ENCODE results near the gene PARD3B.

PARD3B gene

DNA sequence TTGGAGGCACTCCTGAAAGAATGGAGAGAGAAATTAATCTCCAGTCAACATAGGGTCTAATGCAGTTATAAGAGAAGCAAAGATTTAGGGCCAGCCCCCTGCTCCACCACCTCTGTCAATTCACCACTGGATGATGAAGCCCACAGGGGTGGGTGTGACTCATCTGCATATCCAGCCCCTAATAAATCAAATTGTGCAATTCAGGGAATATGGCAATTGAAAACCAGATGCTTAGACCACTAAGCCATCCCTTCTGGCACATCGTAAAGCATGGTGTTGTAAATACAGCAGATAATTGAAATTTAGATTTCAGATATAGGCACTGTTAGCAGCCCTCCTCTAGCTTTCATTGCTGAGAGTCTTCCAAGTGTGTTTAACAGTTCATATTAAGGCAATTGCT lies 541.4 kb downstream of the PARD3B start:
- DNase-seq: no peak

DNA sequence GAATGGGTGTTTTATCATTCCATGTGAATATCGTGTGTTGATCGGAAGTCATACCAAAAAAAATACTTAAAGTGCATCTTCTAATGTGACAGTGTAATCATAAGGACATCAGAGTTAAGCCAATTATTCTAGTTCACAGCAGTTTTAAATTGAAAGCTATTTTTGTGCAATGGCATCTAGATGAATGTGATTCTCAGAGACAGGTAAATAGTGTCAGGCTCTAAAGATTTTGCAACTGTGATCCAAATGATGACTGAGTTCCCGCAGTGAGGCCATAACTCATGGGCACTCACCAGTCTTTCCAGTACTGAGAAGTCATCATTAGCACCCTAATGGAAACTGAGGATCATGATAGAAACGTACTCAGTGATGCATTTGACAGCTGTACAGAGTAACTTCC lies 542.6 kb downstream of the PARD3B start:
- DNase-seq: no peak

DNA sequence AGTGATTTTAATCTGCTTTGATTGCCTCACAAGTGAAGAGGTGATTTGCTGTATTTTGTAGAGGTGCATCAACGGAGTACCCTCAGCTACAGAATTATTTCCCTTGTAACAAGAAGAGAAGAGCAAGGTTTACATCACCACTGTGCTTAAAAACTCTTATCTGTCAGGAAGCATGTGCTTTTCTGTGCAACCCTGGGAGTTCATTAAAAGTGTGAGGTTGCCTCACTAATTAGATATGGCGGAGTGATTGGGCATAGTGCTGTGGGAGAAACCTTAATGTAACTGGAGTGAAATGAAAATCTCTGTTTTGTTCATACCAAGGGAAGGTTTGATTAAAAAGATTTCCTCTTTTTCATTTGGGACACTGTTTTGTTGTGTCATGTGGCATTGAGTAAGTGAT lies 544.7 kb downstream of the PARD3B start:
- DNase-seq: no peak

DNA sequence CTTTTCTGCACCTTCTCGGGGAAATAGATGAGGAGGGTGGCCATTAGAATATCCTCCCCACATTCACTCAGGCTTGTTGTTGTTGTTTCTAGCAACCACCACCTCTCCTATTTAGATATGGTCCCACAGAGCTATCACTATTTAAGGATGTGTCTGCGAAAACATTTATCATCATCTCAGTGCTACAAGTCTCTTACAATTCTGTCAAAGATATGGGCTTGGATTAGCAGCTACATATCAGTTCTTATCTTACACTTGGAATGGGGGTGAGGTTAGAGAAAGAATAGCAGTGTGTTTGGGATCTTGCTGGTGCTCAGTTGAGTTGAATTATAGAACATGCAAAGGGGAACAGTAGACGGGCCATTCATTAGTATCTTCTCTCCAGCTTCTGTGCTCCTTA lies 546.1 kb downstream of the PARD3B start:
- DNase-seq: no peak

DNA sequence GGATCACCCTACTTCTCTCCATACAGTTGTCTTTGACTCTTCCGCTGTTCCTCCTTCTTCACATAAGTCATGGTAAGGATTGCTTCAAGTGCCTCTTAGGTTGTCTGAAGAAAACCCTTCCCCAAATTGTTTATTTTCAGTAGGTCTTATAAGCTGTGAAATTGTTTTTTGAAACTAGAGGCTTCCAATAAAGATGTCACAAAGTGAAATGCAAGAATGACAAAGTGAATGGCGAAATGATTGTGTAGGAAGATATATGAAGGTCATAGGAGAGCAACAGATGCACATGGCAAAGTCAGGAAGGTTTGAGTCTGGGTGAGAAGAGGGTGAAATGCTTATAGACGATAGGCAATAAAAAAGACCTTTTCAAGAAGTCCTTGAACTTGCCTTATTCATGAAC lies 548.8 kb downstream of the PARD3B start:
- DNase-seq: no peak

DNA sequence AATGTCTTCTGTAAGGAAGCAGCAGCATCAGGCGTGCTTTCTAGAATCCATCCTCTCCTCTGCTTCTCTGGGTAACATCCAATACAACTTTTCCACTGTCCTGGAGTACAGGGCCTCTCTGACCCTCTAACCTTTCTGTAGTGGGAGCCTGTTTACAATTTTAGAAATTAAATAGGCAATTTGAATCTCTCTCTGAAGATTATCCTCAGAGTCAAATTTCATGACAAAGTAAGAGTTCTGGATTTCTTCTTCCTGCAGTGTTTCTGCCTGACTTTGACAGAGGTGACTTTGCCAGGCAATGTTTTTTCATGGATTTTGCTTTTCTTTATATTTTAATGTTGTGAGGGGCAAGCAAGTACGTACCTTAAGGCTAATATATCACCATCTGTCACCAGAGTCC lies 558.4 kb downstream of the PARD3B start:
- DNase-seq: no peak

DNA sequence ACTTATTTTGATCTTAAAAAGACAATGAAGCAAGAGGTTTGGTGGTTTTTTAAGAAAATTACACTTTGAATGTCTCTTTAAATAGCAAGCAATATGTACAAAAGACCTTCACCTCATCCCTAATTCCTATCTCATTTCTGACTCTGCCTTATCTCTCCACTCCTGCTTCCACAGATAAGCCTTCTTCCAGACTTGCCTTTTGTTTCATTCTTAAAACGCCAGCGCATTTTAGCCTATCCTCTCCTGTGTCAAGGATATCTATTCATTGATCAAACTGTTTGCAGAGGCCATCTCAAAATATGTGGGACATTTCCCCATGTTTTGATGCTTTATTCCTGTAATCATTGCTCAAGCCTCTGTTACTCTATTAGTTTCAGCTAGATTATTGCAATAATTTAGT lies 562.5 kb downstream of the PARD3B start:
- DNase-seq: no peak

DNA sequence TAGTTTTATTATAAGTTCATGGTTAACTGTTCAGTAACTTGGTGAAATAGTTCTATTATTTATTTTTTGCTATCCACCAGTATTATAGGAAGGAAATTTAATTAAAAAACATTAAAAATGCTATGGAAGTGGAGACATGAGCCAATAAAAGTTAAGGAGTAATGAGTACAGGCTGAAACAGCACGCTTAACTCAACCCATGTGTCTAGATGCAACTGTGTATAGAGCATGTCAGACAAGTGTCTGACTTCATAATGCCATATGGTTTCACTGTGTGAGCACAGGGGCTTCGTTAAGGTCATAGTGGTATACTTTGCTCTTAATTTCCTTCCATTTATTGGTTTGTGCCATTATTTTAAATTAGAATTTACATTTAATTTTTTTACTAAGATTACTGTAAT lies 570.2 kb downstream of the PARD3B start:
- DNase-seq: no peak

DNA sequence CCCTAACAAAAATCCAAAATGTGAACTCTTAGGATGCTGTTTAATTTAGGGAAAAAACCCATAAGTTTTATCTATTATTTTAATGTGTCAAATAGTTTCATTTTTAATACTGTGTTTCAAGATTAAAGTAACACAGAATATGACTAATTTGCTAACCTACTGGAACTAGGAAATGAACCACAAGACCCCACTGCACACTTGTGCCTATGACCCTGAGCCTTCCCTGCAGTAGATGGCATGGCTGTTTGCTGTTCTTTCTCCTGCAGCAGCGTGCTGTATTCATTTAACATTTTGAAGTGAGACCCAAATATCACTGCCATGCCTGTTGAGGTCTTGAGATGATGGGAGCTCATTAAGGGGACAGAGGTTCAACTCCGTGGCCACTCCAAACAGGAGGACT lies 571.9 kb downstream of the PARD3B start:
- DNase-seq: no peak

DNA sequence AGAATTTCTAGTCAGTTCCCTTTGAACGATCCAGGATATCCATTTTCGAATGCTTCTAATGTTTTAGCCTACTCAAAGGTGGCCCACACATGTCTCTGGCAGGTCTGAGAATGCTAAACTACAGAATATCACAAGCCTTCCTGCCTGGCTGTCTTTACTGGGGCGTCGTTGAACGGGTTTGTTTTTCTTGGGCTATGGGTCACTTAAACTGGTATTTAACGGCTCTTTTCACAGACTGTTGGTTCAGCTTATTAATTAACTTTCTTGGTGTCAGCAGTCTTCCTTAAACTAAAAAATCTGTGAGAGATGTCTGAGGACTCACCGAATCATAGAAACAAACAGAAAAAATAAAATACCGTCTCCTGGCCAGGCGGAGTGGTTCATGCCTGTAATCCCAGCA lies 573.9 kb downstream of the PARD3B start:
- DNase-seq: no peak

DNA sequence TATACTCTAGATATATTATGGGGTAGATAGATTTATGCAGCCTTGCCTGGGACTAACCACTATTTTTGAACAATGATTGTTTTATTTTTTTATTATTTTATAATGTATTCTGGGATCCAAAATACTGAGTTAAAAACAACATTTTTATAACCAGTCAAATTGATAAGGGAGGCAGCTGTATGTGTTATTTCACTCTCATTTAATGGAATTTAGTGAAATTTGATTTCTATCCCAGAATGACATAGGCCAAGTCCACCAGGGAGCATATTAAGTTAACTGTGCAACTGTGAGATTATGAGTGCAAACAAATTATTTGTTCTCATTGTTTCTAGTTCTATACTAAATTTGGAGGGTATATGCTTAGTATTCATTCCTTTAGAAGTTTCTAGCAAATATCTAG lies 583.5 kb downstream of the PARD3B start:
- no peak for DNase-seq

DNA sequence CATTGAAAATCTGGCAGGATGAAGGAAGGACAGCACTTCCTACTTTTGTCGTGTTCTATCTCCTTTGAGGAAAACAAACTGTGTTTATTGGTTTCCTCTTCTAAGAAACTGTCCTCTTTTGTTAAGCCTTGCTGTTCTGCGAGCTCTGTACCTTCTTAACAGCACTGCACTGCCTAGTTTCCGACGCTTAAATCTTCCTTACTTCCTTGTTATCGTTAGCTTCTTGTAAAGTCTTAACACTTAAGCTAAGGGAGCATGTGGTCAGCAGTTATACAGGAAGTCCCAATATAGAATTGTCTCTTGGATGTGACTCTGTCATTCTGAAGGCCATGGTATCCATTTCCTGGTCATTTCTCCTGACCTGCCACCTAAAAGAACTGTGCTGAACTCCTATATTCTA lies 584.3 kb downstream of the PARD3B start:
- no peak for DNase-seq

DNA sequence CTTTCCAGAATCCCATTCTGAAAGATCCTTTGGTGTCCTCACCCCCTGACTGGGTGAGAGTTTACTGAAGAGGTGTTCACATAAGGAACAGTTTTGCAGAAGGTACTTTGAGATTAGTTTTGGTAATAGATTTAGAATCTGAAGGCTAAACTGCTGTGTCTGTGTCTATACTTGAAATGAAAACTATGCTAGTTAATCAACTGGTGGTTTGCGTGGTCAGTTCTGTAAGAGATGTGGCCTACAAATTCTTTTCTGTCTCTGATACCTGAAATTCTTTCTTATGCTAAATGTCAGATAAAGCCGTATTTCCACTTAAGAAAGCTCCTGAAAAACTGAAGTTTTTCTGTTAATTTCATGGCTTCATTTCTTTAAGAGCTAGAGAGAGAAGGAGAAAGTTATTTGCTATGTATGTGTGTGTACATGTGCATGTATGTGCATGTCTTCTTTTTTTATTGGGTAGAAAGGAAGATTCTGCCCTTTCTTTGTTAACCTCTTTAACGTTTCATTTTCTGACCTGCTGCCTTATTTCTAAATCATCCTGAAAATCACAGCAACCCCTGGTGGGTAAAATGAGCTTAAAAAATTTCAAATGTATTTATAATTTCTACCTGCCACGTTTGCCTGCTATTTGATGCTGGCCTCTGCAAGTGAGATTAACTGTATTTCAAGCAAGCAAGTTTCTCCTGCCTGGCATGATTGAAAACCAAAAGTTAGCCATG lies 585.0 kb downstream of the PARD3B start:
- DNase-seq: no peak

DNA sequence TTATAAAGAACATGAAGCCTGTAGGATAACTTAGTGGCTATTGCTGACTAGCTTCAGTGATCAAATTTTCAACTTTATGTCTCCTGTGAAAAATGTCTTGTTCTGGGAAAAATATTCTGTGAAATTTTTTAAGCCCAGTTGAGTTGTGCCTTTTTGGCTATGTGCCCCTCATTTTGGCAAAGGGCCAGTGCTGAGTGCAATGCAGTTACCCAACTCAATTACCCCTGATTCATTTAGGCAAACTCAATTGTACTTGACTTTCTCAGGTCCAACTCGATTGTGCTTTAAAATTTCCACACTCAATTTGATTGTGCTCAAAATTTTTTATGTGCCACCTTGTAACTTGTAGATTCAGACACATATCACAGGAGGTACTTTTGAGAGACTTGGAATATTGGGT lies 588.3 kb downstream of the PARD3B start:
- no peak for DNase-seq

DNA sequence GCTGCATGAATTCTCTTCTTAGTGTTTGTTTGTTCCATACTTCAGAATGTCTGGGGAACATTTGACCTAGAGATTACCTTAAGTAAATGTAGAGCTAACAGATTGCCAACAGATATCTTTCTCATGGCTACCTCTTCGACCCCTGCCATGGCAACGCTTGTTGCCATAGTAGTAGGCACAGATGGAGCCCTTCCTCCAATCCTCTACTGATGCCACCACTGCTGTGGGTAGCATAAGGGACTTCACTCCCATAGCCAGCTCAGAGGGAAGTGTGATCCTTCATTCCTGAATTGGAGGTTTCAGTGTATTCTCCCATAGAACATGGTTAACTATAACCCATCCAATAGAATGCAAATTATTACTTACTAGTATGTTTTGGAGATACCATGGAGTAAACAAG lies 593.5 kb downstream of the PARD3B start:
- no peak for DNase-seq

DNA sequence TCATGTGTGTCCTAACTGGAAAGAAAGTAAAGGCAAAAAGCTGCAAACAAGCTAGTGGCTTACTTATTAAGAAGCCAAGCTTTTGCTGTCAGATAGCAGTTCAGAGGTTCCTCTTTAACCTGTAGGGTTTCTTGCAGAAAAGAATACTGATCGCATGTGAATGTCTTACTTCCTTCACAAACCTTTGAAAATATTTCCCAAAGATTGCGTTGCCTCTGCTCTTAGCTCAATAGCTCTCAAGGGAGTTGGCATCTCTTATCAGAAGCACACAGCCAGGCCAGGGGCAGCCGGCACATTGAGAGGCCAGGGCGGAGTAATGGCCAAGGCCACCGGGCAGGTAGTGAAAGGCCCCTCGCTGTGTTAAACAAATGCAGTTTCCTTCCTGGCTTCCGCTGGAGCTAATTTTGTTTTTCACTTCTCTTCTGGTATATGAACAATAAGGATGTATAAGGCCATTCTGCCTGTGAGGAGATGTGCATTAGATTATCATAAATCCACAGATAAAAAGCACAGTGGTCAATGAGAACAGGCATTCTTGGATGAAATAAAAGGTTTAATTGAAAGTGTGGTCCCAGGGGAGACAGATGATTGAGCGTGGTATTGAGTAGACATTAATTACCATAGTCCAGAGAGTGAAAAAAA lies 594.7 kb downstream of the PARD3B start:
- no peak for DNase-seq

DNA sequence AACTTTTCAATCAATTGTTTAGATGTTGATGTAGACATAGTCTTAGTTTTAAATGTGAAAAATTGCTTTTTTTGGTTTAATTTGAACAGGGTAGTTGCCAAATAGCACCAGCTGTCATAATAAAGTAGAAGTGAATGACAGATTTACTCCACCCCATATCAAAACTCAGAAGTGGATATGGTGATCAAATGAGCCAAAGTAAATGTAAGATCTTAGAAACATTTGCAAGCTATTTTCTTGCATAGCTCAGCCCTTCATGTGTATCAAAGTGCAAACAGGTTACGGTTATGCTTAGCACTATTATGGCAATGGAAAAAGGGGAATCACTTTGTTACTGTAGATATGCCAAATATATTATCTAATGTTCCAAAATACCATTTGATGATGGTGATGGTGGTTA lies 596.1 kb downstream of the PARD3B start:
- no peak for DNase-seq

DNA sequence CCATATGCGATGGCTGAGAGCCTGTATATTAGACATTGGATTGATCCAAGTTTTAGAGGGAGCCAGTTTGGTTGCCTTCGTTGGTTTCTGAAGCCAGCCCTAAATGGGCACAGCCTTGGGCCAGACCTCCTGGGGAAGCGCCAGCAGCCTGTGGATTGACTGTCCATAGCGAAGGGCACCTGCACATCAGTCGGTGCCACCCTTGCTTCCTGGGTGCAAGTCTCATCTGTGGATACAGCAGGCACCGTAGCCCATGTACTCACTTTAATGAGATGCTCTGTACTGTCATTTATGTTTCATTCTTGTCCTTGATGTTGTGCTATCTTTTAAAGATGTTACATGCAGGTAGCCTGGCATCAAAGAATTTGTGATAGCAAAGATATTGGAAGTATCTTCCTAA lies 600.6 kb downstream of the PARD3B start:
- DNase-seq: no peak

DNA sequence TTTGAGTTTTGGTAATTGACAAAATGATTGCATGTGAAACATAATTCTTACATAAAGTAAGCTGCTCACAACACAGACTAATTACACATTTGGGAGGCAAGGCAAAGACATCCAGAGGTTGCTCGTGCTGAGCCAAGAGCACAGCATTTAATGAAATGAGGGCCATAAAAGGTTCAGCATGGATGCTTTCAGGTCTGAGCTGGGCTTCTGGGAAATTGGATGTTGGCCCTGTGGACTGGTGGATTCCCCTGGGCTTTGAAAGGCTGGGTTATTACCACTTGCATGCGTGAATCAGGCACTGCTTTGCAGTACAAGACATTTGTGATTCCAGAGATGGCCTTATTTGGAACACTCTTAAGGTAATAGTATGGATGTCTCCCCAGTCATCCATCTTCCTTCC lies 603.5 kb downstream of the PARD3B start:
- no peak for DNase-seq

DNA sequence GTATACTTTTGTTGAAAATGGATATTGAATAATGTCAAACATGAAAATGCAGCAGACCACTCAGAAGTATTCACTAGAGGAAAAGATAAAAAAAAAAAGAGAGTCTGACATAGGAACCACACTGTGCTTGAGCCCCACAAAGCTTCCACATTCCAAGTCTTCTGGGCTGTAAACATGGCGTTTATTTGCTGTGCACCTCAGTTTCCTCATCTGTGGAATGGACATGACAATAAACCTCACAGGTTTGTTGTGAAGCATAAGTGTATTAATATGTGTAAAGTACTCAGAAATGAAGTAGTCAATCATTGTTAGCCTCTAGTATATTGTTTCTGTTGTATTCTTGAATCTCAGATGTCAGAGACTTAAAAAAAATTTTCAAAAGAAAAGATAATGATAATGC lies 611.2 kb downstream of the PARD3B start:
- DNase-seq: no peak

DNA sequence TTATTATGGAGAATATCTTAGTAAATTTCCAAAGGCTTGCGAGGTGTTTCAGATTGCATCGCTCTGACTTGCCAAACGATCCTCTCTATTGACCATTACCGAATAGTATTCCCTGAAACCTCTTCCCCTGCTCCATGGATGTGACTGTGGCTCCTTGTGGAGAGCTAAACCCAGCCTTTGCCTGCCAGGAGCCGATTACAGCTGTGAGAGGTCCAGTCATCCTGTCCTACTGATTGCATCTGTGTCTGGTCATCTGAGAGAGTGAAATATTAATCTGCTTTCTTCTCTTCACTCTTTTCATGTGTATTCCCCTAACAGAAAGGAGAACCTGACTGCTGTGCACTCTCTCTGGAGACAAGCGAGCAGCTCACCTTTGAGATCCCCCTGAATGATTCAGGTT lies 613.1 kb downstream of the PARD3B start:
- DNase-seq: no peak

DNA sequence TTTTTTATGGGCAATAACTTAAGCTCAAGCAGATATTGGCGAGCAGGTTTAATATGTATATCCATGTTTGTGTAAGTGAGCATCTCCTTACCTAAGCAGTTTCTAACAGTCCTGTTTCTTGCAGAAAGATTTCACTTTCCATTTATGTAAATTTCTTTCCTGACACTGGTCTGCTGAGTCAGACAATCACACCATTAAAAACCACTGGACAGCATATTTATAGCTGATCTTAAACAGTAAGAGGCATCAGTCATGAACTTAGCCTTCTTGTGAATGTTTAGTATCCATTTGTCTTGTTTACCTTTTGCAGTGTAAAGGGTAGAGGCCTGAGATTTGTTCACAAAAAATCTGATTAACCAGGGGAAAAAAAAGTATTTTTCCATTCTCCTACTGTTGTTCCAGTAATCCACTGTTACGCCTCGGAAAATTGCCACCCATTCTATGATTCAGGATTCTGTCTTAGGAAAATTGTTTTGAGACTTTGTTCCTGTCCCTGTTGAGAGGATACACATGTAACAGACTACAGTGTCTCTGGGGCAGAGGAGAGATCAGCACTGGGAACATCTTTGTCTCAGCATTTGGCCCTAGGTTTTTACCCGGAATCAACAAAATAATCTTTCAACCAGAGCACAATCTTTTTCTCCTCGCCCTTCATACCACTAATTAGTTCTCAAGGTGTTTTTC lies 616.0 kb downstream of the PARD3B start:
- no peak for DNase-seq

DNA sequence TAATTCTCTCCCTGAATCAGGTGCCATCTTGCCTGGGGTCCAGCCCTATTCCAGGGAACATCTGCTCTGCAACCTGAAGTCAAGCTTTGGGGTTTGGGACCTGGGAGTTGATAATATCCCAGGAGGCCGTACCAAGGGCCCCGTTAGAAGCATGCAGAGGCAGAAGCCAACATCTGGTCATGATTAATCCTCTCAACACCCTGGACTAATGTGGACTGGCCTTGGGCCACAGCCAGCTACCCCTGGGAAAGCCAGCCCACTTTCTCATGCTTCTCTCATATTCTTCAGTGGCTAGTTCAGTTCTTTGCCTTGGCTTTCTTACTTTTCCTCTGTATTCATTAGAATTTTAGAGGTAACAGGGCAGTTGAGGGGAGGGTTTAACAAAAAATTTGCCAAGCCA lies 621.5 kb downstream of the PARD3B start:
- no peak for DNase-seq

DNA sequence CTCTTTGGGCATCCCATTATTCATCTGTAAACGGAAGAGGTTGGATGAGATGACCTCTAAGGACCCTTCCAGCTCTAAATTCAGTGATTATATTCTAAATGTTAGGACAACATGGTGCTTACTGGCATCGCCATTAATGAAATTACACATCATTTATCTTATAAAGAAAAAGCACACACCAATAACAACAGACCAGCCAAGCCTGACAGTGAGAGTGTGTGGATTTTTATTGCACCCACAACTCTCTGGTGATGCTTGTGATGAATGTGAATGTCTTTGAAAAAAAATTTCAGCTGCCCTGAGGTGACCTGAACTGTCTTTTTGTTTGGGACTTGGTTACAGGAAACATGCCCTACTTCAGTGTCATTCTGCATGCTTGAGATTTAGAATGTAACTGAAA lies 623.7 kb downstream of the PARD3B start:
- no peak for DNase-seq

DNA sequence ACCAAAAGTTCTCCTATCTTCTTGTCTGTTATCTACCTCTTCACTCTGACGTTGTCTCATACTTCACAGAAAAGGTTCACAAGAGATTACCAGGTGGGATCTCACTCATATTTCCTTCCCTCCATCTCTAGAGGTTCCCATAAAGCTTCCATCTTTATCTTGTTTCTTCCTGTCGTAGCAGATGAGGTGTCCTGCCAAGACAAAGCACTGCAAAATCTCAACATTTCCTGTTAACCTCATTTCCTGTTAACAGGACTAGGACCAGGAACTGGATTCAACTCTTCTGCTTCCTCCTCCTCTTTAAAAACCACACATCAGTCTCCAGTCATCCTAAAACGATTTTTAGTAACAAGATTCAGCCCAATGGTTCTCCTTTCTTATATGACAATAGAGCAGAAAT lies 624.2 kb downstream of the PARD3B start:
- no peak for DNase-seq
